ENCODE results near the gene ANO3. TPM values are rescaled to one million over a fixed set of nuclear protein-coding genes. Genes with fewer than 3 reads are reported as not detected.

Gene ANO3
- total and polyA plus RNA-seq, 2 experiments from 2014 or later = not detected

DNA sequence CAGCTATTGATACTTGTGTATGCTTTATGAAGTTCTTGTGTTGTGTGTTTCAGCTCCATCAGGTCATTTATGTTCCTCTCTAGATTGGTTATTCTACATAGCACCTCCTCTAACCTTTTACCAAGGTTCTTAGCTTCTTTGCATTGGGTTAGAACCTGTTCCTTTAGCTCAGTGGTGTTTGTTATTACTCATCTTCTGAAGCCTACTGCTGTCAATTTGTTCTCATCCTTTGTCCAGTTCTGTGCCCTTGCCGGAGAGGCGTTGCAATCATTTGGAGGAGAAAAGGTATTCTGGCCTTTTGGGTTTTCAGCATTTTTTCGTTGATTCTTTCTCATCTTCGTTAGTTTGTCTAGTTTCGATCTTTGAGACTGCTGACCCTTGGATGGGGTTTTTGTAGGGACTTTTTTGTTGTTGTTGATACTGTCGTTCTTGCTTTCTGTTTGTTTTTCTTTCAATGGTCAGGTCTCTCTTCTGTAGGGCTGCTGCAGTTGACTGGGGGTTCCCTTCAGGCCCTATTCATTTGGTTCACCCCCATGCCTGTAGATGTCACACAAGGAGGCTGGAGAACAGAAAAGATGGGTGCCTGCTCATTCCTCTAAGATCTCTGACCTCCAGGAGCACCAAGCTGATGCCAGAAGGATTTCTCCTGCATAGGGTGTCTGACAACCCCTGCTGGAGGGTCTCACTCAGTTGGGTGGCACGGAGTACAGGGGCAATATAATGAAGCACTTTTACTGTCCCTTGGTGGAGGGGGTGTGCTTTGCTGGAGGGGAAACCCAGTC lies 276.0 kb downstream of the ANO3 start:
- Mint-ChIP-seq H3K36me3 (ENCODE audit: low read depth) (peaks cover 3% of the 10 kb centered on the region; the same call in 2 of the 3 replicates), H3K27ac (no peak overlapping the region), H3K4me3 (no peak overlapping the region), H3K9me3 (peaks cover 15% of the 10 kb centered on the region; the same call in 1 of the 3 replicates), H3K4me1 (no peaks in the 10 kb centered on the region), H3K27me3 (ENCODE audit: insufficient read depth, low read depth, poor library complexity) (peaks cover 3% of the 10 kb centered on the region)
- no peaks in the 10 kb centered on the region for H3K9me2 ChIP-seq (ENCODE audit: insufficient read depth)
- ATAC-seq (no peak), DNase-seq (ENCODE audit: low spot score) (no peak)
- no peak for TF ChIP-seq CREB1 (CRISPR knock-in tag; IDR thresholded peaks at IDR 0.05; ENCODE audit: low read depth)
- no peak for TF ChIP-seq STAT1 (IDR thresholded peaks at IDR 0.05; ENCODE audit: unreplicated experiment)
- TF ChIP-seq, protein P1, sequence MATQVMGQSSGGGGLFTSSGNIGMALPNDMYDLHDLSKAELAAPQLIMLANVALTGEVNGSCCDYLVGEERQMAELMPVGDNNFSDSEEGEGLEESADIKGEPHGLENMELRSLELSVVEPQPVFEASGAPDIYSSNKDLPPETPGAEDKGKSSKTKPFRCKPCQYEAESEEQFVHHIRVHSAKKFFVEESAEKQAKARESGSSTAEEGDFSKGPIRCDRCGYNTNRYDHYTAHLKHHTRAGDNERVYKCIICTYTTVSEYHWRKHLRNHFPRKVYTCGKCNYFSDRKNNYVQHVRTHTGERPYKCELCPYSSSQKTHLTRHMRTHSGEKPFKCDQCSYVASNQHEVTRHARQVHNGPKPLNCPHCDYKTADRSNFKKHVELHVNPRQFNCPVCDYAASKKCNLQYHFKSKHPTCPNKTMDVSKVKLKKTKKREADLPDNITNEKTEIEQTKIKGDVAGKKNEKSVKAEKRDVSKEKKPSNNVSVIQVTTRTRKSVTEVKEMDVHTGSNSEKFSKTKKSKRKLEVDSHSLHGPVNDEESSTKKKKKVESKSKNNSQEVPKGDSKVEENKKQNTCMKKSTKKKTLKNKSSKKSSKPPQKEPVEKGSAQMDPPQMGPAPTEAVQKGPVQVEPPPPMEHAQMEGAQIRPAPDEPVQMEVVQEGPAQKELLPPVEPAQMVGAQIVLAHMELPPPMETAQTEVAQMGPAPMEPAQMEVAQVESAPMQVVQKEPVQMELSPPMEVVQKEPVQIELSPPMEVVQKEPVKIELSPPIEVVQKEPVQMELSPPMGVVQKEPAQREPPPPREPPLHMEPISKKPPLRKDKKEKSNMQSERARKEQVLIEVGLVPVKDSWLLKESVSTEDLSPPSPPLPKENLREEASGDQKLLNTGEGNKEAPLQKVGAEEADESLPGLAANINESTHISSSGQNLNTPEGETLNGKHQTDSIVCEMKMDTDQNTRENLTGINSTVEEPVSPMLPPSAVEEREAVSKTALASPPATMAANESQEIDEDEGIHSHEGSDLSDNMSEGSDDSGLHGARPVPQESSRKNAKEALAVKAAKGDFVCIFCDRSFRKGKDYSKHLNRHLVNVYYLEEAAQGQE (IDR thresholded peaks at IDR 0.05; ENCODE audit: unreplicated experiment) = no peak
- TF ChIP-seq ZNF114 (CRISPR knock-in tag; IDR thresholded peaks at IDR 0.05) = no peak
- TF ChIP-seq, protein P2, sequence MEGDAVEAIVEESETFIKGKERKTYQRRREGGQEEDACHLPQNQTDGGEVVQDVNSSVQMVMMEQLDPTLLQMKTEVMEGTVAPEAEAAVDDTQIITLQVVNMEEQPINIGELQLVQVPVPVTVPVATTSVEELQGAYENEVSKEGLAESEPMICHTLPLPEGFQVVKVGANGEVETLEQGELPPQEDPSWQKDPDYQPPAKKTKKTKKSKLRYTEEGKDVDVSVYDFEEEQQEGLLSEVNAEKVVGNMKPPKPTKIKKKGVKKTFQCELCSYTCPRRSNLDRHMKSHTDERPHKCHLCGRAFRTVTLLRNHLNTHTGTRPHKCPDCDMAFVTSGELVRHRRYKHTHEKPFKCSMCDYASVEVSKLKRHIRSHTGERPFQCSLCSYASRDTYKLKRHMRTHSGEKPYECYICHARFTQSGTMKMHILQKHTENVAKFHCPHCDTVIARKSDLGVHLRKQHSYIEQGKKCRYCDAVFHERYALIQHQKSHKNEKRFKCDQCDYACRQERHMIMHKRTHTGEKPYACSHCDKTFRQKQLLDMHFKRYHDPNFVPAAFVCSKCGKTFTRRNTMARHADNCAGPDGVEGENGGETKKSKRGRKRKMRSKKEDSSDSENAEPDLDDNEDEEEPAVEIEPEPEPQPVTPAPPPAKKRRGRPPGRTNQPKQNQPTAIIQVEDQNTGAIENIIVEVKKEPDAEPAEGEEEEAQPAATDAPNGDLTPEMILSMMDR (conservative IDR thresholded peaks at IDR 0.05; ENCODE audit: low read depth in 2 of 2) = no peak
- no peak for TF ChIP-seq JUNB (IDR thresholded peaks at IDR 0.05; ENCODE audit: unreplicated experiment)
- TF ChIP-seq EZH2phosphoT487 (IDR thresholded peaks at IDR 0.05; ENCODE audit: unreplicated experiment) = no peak
- TF ChIP-seq ZNF331 (CRISPR knock-in tag; IDR thresholded peaks at IDR 0.05; ENCODE audit: low read depth) = no peak
- TF ChIP-seq, protein P3, sequence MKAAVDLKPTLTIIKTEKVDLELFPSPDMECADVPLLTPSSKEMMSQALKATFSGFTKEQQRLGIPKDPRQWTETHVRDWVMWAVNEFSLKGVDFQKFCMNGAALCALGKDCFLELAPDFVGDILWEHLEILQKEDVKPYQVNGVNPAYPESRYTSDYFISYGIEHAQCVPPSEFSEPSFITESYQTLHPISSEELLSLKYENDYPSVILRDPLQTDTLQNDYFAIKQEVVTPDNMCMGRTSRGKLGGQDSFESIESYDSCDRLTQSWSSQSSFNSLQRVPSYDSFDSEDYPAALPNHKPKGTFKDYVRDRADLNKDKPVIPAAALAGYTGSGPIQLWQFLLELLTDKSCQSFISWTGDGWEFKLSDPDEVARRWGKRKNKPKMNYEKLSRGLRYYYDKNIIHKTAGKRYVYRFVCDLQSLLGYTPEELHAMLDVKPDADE (IDR thresholded peaks at IDR 0.05) = no peak
- TF ChIP-seq POLR2AphosphoS5 (IDR thresholded peaks at IDR 0.05; ENCODE audit: low read depth) = no peak
- TF ChIP-seq, protein P4, sequence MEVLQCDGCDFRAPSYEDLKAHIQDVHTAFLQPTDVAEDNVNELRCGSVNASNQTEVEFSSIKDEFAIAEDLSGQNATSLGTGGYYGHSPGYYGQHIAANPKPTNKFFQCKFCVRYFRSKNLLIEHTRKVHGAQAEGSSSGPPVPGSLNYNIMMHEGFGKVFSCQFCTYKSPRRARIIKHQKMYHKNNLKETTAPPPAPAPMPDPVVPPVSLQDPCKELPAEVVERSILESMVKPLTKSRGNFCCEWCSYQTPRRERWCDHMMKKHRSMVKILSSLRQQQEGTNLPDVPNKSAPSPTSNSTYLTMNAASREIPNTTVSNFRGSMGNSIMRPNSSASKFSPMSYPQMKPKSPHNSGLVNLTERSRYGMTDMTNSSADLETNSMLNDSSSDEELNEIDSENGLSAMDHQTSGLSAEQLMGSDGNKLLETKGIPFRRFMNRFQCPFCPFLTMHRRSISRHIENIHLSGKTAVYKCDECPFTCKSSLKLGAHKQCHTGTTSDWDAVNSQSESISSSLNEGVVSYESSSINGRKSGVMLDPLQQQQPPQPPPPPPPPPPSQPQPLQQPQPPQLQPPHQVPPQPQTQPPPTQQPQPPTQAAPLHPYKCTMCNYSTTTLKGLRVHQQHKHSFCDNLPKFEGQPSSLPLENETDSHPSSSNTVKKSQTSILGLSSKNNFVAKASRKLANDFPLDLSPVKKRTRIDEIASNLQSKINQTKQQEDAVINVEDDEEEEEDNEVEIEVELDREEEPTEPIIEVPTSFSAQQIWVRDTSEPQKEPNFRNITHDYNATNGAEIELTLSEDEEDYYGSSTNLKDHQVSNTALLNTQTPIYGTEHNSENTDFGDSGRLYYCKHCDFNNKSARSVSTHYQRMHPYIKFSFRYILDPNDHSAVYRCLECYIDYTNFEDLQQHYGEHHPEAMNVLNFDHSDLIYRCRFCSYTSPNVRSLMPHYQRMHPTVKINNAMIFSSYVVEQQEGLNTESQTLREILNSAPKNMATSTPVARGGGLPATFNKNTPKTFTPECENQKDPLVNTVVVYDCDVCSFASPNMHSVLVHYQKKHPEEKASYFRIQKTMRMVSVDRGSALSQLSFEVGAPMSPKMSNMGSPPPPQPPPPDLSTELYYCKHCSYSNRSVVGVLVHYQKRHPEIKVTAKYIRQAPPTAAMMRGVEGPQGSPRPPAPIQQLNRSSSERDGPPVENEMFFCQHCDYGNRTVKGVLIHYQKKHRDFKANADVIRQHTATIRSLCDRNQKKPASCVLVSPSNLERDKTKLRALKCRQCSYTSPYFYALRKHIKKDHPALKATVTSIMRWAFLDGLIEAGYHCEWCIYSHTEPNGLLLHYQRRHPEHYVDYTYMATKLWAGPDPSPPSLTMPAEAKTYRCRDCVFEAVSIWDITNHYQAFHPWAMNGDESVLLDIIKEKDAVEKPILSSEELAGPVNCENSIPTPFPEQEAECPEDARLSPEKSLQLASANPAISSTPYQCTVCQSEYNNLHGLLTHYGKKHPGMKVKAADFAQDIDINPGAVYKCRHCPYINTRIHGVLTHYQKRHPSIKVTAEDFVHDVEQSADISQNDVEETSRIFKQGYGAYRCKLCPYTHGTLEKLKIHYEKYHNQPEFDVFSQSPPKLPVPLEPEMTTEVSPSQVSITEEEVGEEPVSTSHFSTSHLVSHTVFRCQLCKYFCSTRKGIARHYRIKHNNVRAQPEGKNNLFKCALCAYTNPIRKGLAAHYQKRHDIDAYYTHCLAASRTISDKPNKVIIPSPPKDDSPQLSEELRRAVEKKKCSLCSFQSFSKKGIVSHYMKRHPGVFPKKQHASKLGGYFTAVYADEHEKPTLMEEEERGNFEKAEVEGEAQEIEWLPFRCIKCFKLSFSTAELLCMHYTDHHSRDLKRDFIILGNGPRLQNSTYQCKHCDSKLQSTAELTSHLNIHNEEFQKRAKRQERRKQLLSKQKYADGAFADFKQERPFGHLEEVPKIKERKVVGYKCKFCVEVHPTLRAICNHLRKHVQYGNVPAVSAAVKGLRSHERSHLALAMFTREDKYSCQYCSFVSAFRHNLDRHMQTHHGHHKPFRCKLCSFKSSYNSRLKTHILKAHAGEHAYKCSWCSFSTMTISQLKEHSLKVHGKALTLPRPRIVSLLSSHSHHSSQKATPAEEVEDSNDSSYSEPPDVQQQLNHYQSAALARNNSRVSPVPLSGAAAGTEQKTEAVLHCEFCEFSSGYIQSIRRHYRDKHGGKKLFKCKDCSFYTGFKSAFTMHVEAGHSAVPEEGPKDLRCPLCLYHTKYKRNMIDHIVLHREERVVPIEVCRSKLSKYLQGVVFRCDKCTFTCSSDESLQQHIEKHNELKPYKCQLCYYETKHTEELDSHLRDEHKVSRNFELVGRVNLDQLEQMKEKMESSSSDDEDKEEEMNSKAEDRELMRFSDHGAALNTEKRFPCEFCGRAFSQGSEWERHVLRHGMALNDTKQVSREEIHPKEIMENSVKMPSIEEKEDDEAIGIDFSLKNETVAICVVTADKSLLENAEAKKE (CRISPR knock-in tag; IDR thresholded peaks at IDR 0.05) = no peak
- TF ChIP-seq NANOG (IDR thresholded peaks at IDR 0.05; ENCODE audit: borderline replicate concordance) = no peak
- no peak for TF ChIP-seq EZH2 (IDR thresholded peaks at IDR 0.05; ENCODE audit: low read depth, unreplicated experiment)
- no peaks in the 10 kb centered on the region for H3K27me3 ChIP-seq (ENCODE audit: insufficient read depth)
- no peaks in the 10 kb centered on the region for H4K20me1 ChIP-seq (replicated peaks; ENCODE audit: insufficient read depth)
- H3K4me2 ChIP-seq = no peak overlapping the region
- no peaks in the 10 kb centered on the region for H3K79me2 ChIP-seq (replicated peaks; ENCODE audit: insufficient read depth)
- no peak overlapping the region for H3K4me3 ChIP-seq
- H2AFZ ChIP-seq = no peak overlapping the region
- H3K27ac ChIP-seq (ENCODE audit: low read depth) = no peak overlapping the region
- no peaks in the 10 kb centered on the region for H3K4me1 ChIP-seq (ENCODE audit: insufficient read depth)
- no peaks in the 10 kb centered on the region for H3K36me3 ChIP-seq (ENCODE audit: insufficient read depth)
- H3F3A ChIP-seq (replicated peaks; ENCODE audit: low read depth) = no peaks in the 10 kb centered on the region

Data from GM23338 (cell line).